ENCODE measurements around the gene EXOSC7.

GRCh38 chr3:45049807-45050206, 73.8 kb downstream of the EXOSC7 start:
- TF ChIP-seq, protein P1, sequence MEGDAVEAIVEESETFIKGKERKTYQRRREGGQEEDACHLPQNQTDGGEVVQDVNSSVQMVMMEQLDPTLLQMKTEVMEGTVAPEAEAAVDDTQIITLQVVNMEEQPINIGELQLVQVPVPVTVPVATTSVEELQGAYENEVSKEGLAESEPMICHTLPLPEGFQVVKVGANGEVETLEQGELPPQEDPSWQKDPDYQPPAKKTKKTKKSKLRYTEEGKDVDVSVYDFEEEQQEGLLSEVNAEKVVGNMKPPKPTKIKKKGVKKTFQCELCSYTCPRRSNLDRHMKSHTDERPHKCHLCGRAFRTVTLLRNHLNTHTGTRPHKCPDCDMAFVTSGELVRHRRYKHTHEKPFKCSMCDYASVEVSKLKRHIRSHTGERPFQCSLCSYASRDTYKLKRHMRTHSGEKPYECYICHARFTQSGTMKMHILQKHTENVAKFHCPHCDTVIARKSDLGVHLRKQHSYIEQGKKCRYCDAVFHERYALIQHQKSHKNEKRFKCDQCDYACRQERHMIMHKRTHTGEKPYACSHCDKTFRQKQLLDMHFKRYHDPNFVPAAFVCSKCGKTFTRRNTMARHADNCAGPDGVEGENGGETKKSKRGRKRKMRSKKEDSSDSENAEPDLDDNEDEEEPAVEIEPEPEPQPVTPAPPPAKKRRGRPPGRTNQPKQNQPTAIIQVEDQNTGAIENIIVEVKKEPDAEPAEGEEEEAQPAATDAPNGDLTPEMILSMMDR (conservative IDR thresholded peaks at IDR 0.05 in 1 of 2, IDR thresholded peaks at IDR 0.05 in 1 of 2; ENCODE audit: extremely low read depth in 1 of 2, insufficient read depth in 1 of 2, low read depth in 1 of 2, low read length in 2 of 2) = no peak
- no peak for TF ChIP-seq EZH2 (IDR thresholded peaks at IDR 0.05; ENCODE audit: borderline replicate concordance, low read length)
